H9 (cell line): ENCODE measurements around the gene ATXN10. TPM values are rescaled to one million over a fixed set of nuclear protein-coding genes. Genes with fewer than 3 reads are reported as not detected.

Experiments used
- DNase-seq: peaks from one replicate; pipeline ENCODE4 v3.0.0-alpha.2; 2017
- H2AFZ ChIP-seq: one replicate; pipeline ENCODE4 v1.6.1; 2013; ENCODE audit warnings: mild to moderate bottlenecking, low read length, control low read depth, moderate library complexity
- H2AK5ac ChIP-seq: 2 replicates; pipeline ENCODE4 v1.6.1; 2013; ENCODE audit warnings: low read length, control low read depth, mixed read lengths; ENCODE audit not compliant: insufficient read length
- H2BK120ac ChIP-seq: one replicate; pipeline ENCODE4 v1.6.1; 2013; ENCODE audit warnings: low read depth, mild to moderate bottlenecking, low read length, control low read depth, inconsistent platforms; ENCODE audit not compliant: poor library complexity, severe bottlenecking
- H2BK12ac ChIP-seq: 2 replicates; pipeline ENCODE4 v1.6.1; 2013; ENCODE audit warnings: low read length, control low read depth, mixed read lengths, low read depth; ENCODE audit not compliant: insufficient read length
- H2BK15ac ChIP-seq: 2 replicates; pipeline ENCODE4 v1.6.1; 2013; ENCODE audit warnings: low read depth, low read length, control low read depth
- H2BK20ac ChIP-seq: one replicate; pipeline ENCODE4 v1.6.1; 2013; ENCODE audit warnings: low read depth, mild to moderate bottlenecking, low read length, control low read depth, inconsistent platforms; ENCODE audit not compliant: poor library complexity, severe bottlenecking
- H2BK5ac ChIP-seq: 2 replicates; pipeline ENCODE4 v1.6.1; 2013; ENCODE audit warnings: low read length, control low read depth, mixed read lengths; ENCODE audit not compliant: insufficient read length
- H3K14ac ChIP-seq: 2 replicates; pipeline ENCODE4 v1.6.1; 2013; ENCODE audit warnings: low read length, control low read depth; ENCODE audit not compliant: insufficient read depth
- H3K18ac ChIP-seq: 2 replicates; pipeline ENCODE4 v1.6.1; 2013; ENCODE audit warnings: low read depth, mild to moderate bottlenecking, mixed read lengths, low read length, control low read depth; ENCODE audit not compliant: insufficient read length
- H3K23ac ChIP-seq: 2 replicates; pipeline ENCODE4 v1.6.1; 2013; ENCODE audit warnings: low read length, control low read depth, mixed read lengths, low read depth; ENCODE audit not compliant: insufficient read length
- H3K23me2 ChIP-seq: 2 replicates; pipeline ENCODE4 v1.6.1; 2013; ENCODE audit warnings: low read depth, mild to moderate bottlenecking, mixed read lengths, low read length, control low read depth; ENCODE audit not compliant: insufficient read length, poor library complexity, severe bottlenecking
- H3K27ac ChIP-seq: 2 replicates; pipeline ENCODE4 v1.5.1; 2013; ENCODE audit warnings: low read length, control low read depth, mixed read lengths, low read depth; ENCODE audit not compliant: insufficient read length
- H3K27me3 ChIP-seq: 2 replicates; pipeline ENCODE4 v1.6.1; 2013; ENCODE audit warnings: low read length, control low read depth, inconsistent platforms; ENCODE audit not compliant: insufficient read depth
- H3K4ac ChIP-seq: 2 replicates; pipeline ENCODE4 v1.6.1; 2013; ENCODE audit warnings: low read depth, mild to moderate bottlenecking, control low read depth, inconsistent platforms, low read length, moderate library complexity
- H3K4me1 ChIP-seq: 2 replicates; pipeline ENCODE4 v1.6.1; 2013; ENCODE audit warnings: low read length, control low read depth, inconsistent platforms; ENCODE audit not compliant: insufficient read depth
- H3K4me2 ChIP-seq: 2 replicates; pipeline ENCODE4 v1.6.1; 2013; ENCODE audit warnings: low read length, control low read depth, mixed read lengths; ENCODE audit not compliant: insufficient read length, insufficient read depth
- H3K56ac ChIP-seq: 2 replicates; pipeline ENCODE4 v1.6.1; 2013; ENCODE audit warnings: low read depth, mild to moderate bottlenecking, mixed read lengths, low read length, control low read depth; ENCODE audit not compliant: insufficient read length
- H3K79me1 ChIP-seq: 2 replicates; pipeline ENCODE4 v1.6.1; 2013; ENCODE audit warnings: low read depth, mild to moderate bottlenecking, moderate library complexity, low read length, control low read depth, inconsistent platforms; ENCODE audit not compliant: insufficient read depth, poor library complexity, severe bottlenecking
- H3K79me2 ChIP-seq: 2 replicates; pipeline ENCODE4 v1.6.1; 2013; ENCODE audit warnings: low read length, control low read depth, inconsistent platforms; ENCODE audit not compliant: insufficient read depth
- H3K9ac ChIP-seq: 2 replicates; pipeline ENCODE4 v1.6.1; 2013; ENCODE audit warnings: low read length, control low read depth, mixed read lengths; ENCODE audit not compliant: insufficient read length; ENCODE audit errors: extremely low read depth
- H3K9me3 ChIP-seq: one replicate; pipeline ENCODE4 v1.6.1; 2013; ENCODE audit warnings: low read depth, low read length, inconsistent platforms; ENCODE audit not compliant: control insufficient read depth
- H3T11ph ChIP-seq: one replicate; pipeline ENCODE4 v1.6.1; 2013; ENCODE audit warnings: mild to moderate bottlenecking, low read length, control low read depth, inconsistent platforms
- H4K20me1 ChIP-seq: one replicate; pipeline ENCODE4 v1.6.1; 2013; ENCODE audit not compliant: control insufficient read depth, insufficient read length, insufficient read depth
- H4K5ac ChIP-seq: 2 replicates; pipeline ENCODE4 v1.6.1; 2013; ENCODE audit warnings: low read depth, mild to moderate bottlenecking, mixed read lengths, low read length, control low read depth; ENCODE audit not compliant: insufficient read length
- H4K8ac ChIP-seq: replicated peaks from 2 replicates; pipeline ENCODE4 v1.6.1; 2013; ENCODE audit warnings: low read length, control low read depth, mixed read lengths, low read depth; ENCODE audit not compliant: insufficient read length
- H4K91ac ChIP-seq: 2 replicates; pipeline ENCODE4 v1.6.1; 2013; ENCODE audit warnings: low read depth, mild to moderate bottlenecking, moderate library complexity, mixed read lengths, low read length, control low read depth; ENCODE audit not compliant: insufficient read length
- H3K27ac Mint-ChIP-seq, 3 experiments: 2 replicates in 2 of 3; 3 replicates in 1 of 3; pipeline ENCODE4 v1.8.0; 2020 to 2021; ENCODE audit warnings: mixed read lengths in 3 of 3, mild to moderate bottlenecking in 1 of 3, moderate library complexity in 1 of 3
- H3K27me3 Mint-ChIP-seq: 2 replicates; pipeline ENCODE4 v1.8.0; 2021; ENCODE audit warnings: low read depth, mild to moderate bottlenecking, moderate library complexity, mixed read lengths
- H3K36me3 Mint-ChIP-seq, 3 experiments: 2 replicates in 2 of 3; 3 replicates in 1 of 3; pipeline ENCODE4 v1.8.0; 2020 to 2021; ENCODE audit warnings: low read depth in 3 of 3, mixed read lengths in 3 of 3; ENCODE audit not compliant: insufficient read depth in 1 of 3
- H3K4me1 Mint-ChIP-seq, 2 experiments: 2 replicates each; pipeline ENCODE4 v1.8.0; 2020; ENCODE audit warnings: mixed read lengths in 2 of 2
- H3K4me3 Mint-ChIP-seq, 2 experiments: 2 replicates in 1 of 2; 3 replicates in 1 of 2; pipeline ENCODE4 v1.8.0; 2020 to 2021; ENCODE audit warnings: mild to moderate bottlenecking in 2 of 2, mixed read lengths in 2 of 2, moderate library complexity in 1 of 2
- H3K9me3 Mint-ChIP-seq, 2 experiments: 2 replicates in 1 of 2; 3 replicates in 1 of 2; pipeline ENCODE4 v1.8.0; 2020; ENCODE audit warnings: mild to moderate bottlenecking in 2 of 2, mixed read lengths in 2 of 2, moderate library complexity in 1 of 2
- CTCF ChIP-seq: fragments of 200-600 bp; sonication (generic); conservative IDR thresholded peaks from 3 replicates; pipeline ENCODE4 v1.8.0; 2021; ENCODE audit warnings: antibody characterized with exemption, mild to moderate bottlenecking
- WGBS: extraction: QIAGEN DNeasy Blood & Tissue Kit; methylation state at CpG from one replicate; pipeline ENCODE4 v1.1.7; 2013; ENCODE audit warnings: missing lambda C conversion rate, low lambda C conversion rate, mixed read lengths; ENCODE audit not compliant: insufficient read length; ENCODE audit errors: extremely low coverage; 5-methylcytosine and 5-hydroxymethylcytosine counted together
- total RNA-seq: library from RNA; stranded (reverse); gene quantifications from 2 replicates; pipeline ENCODE4 v1.2.1, GENCODE V29; 2021

ATXN10 gene
- total RNA-seq, 1 experiment from 2014 or later = 210 TPM

- no peak overlapping the region for H3K27ac Mint-ChIP-seq
- no peak overlapping the region for H3K18ac ChIP-seq
- DNase-seq = no peak
- H3K23me2 ChIP-seq = no peaks in the 10 kb centered on the region
- H3K4me1 Mint-ChIP-seq = no peaks in the 10 kb centered on the region
- H2BK20ac ChIP-seq = no peak overlapping the region
- no peak overlapping the region for H4K8ac ChIP-seq
- no peak overlapping the region for H2AK5ac ChIP-seq
- no peak overlapping the region for H4K5ac ChIP-seq
- H3K9me3 Mint-ChIP-seq = peaks cover 27 to 28% of the 10 kb centered on the region in 2 experiments
- peaks cover 6% of the 10 kb centered on the region for H3K9me3 ChIP-seq
- H2BK12ac ChIP-seq = no peak overlapping the region
- TF ChIP-seq CTCF = no peak
- no peaks in the 10 kb centered on the region for H3K79me1 ChIP-seq
- no peak overlapping the region for H3T11ph ChIP-seq
- no peak overlapping the region for H2BK5ac ChIP-seq
- H3K4me3 Mint-ChIP-seq = no peak overlapping the region
- no peak overlapping the region for H3K4me2 ChIP-seq
- no peaks in the 10 kb centered on the region for H3K27me3 ChIP-seq
- H2BK15ac ChIP-seq = no peak overlapping the region
- no peak overlapping the region for H3K4ac ChIP-seq
- peaks cover 37 to 44% (median 43%) of the 10 kb centered on the region in 3 experiments for H3K36me3 Mint-ChIP-seq
- H3K14ac ChIP-seq = no peak overlapping the region
- no peak overlapping the region for H2BK120ac ChIP-seq
- no peak overlapping the region for H3K27ac ChIP-seq
- H3K9ac ChIP-seq = no peak overlapping the region
- H3K23ac ChIP-seq = no peak overlapping the region
- H3K4me1 ChIP-seq = no peaks in the 10 kb centered on the region
- H4K91ac ChIP-seq = no peak overlapping the region
- H4K20me1 ChIP-seq = no peaks in the 10 kb centered on the region
- H3K79me2 ChIP-seq = no peaks in the 10 kb centered on the region
- no CpG with 5 or more reads among the region's 2 CpGs for WGBS
- H3K56ac ChIP-seq = no peak overlapping the region
- no peak overlapping the region for H2AFZ ChIP-seq
- H3K27me3 Mint-ChIP-seq = no peaks in the 10 kb centered on the region; the same call in 1 of the 2 replicates
Measured at GRCh38 chr22:45799291-45799690, 127.7 kb downstream of the ATXN10 start.
